GM19193 (cell line): ENCODE data around the gene CHIT1.
A peak's percentile ranks its signal among the peaks of the same experiment; 100 is the strongest.

Experiments used
- POLR2A ChIP-seq: IDR thresholded peaks from 4 replicates; pipeline ENCODE4 v1.6.1; 2011; ENCODE audit not compliant: insufficient read depth, insufficient read length; ENCODE audit errors: extremely low read depth

The CHIT1 gene

GRCh38 chr1:203269654-203270020, 40.2 kb upstream of the CHIT1 start:
- no peak for TF ChIP-seq POLR2A

- no peak for TF ChIP-seq POLR2A
These were observed 39.6 kb upstream of the CHIT1 start for GRCh38 chr1:203268901-203269653.

- TF ChIP-seq POLR2A: no peak
These were observed 38.4 kb upstream of the CHIT1 start for GRCh38 chr1:203267912-203268311.

- peak; percentile 33 for TF ChIP-seq POLR2A
These were observed 37.9 kb upstream of the CHIT1 start for GRCh38 chr1:203267347-203267846.

- no peak for TF ChIP-seq POLR2A
These were observed 36.1 kb upstream of the CHIT1 start for GRCh38 chr1:203265541-203265940.

- no peak for TF ChIP-seq POLR2A
These were observed 34.6 kb upstream of the CHIT1 start for GRCh38 chr1:203264052-203264501.

- TF ChIP-seq POLR2A: no peak
These were observed 34.0 kb upstream of the CHIT1 start for GRCh38 chr1:203263496-203263895.

GRCh38 chr1:203252678-203253077, 23.2 kb upstream of the CHIT1 start:
- TF ChIP-seq POLR2A: no peak

GRCh38 chr1:203251466-203251865, 22.0 kb upstream of the CHIT1 start:
- no peak for TF ChIP-seq POLR2A

GRCh38 chr1:203250911-203251310, 21.4 kb upstream of the CHIT1 start:
- no peak for TF ChIP-seq POLR2A

- no peak for TF ChIP-seq POLR2A
These were observed 15.3 kb upstream of the CHIT1 start for GRCh38 chr1:203244776-203245175.

- no peak for TF ChIP-seq POLR2A
These were observed 10.2 kb upstream of the CHIT1 start for GRCh38 chr1:203239526-203240305.

- TF ChIP-seq POLR2A: no peak
These were observed 9.6 kb upstream of the CHIT1 start for GRCh38 chr1:203239081-203239480.

- TF ChIP-seq POLR2A: no peak
These were observed 9.1 kb upstream of the CHIT1 start for GRCh38 chr1:203238535-203238934.

- TF ChIP-seq POLR2A: no peak
These were observed 803 bp downstream of the CHIT1 start for GRCh38 chr1:203228670-203229069.
